Adrenal gland (tissue), 12 donors: ENCODE results near the gene INPP4B. TPM values are rescaled to one million over a fixed set of nuclear protein-coding genes. Genes with fewer than 3 reads are reported as not detected.

Source experiments
- DNase-seq, 7 donors: peaks; one replicate each; pipeline ENCODE4 v3.0.0-alpha.2; 2019 to 2020
- H3K27ac ChIP-seq, 5 donors: fragments of 200-600 bp; sonication (generic) in 4 of 5; 1 replicate in 3 of 5; 2 replicates in 2 of 5; pipeline versions ENCODE4 v1.5.1 to v1.8.0; 2016 to 2020; ENCODE audit warnings: mild to moderate bottlenecking in 1 of 5
- H3K27me3 ChIP-seq: fragments of 200-600 bp; 2 replicates; pipeline ENCODE4 v1.8.0; 2021
- H3K36me3 ChIP-seq, 2 donors: fragments of 200-600 bp; replicated peaks in 1 of 2; 1 replicate in 1 of 2; 2 replicates in 1 of 2; pipeline versions ENCODE4 v1.5.1 to v1.8.0; 2018 to 2022
- H3K4me1 ChIP-seq, 2 donors: fragments of 200-600 bp; replicated peaks in 1 of 2; 1 replicate in 1 of 2; 2 replicates in 1 of 2; pipeline versions ENCODE4 v1.5.1 to v1.8.0; 2018 to 2021
- H3K4me3 ChIP-seq, 4 donors: fragments of 200-600 bp; sonication (generic) in 3 of 4; one replicate each; pipeline ENCODE4 v1.5.1; 2016 to 2018
- H3K9me3 ChIP-seq, 3 donors: fragments of 200-600 bp; sonication (generic) in 1 of 3; replicated peaks in 1 of 3; 1 replicate in 2 of 3; 2 replicates in 1 of 3; pipeline versions ENCODE4 v1.5.1 to v1.8.0; 2016 to 2021
- CTCF ChIP-seq, 6 experiments: fragments of 450-650 bp in 4 of 6; fragments of 200-600 bp in 2 of 6; sonication (generic) in 1 of 6; IDR thresholded peaks; 1 replicate in 5 of 6; 2 replicates in 1 of 6; pipeline versions ENCODE4 v1.5.1 to v1.8.0; 2016 to 2021; ENCODE audit warnings: antibody characterized with exemption in 6 of 6, mild to moderate bottlenecking in 2 of 6, moderate library complexity in 1 of 6
- POLR2A ChIP-seq, 2 donors: fragments of 450-650 bp; IDR thresholded peaks; one replicate each; pipeline ENCODE4 v1.6.1; 2017; ENCODE audit warnings: antibody characterized with exemption in 2 of 2, mild to moderate bottlenecking in 2 of 2, moderate library complexity in 1 of 2
- WGBS, 4 donors: extraction: QIAGEN DNeasy Blood & Tissue Kit in 2 of 4; methylation state at CpG; one replicate each; pipeline versions ENCODE4 v1.1.5 to v1.1.7; 2013 to 2017; 5-methylcytosine and 5-hydroxymethylcytosine counted together
- intact Hi-C, 2 donors: fragments of 100-400 bp; cut with DNase I; formaldehyde crosslinking; loops; one replicate each; pipeline versions ENCODE4 v1.14.1 to v1.15.0; 2022 to 2023
- polyA plus RNA-seq, 3 donors: library from polyadenylated mRNA; stranded (reverse); fragments of 200-250 nt in 2 of 3; fragments of 350-450 nt in 1 of 3; fragmentation: Illumina TruSeq in 1 of 3; extraction: RNeasy Lipid Tissue Mini Kit (QIAGEN cat#74804) in 1 of 3; gene quantifications; one replicate each; pipeline ENCODE4 v1.2.3, GENCODE V29; 2013 to 2014
- total RNA-seq, 9 donors: library from RNA; depleted of rRNA in 4 of 9; stranded (reverse); fragments of >200 nt in 4 of 9; fragments of 120-200 nt in 1 of 9; fragmentation: NEBNext Ultra II Directional in 1 of 9; extraction: Animal tissue kit (Norgen Biotek cat#: 25700) in 1 of 9; gene quantifications; one replicate each; pipeline versions ENCODE4 v1.1.0 to v1.2.4, GENCODE V29; 2013 to 2023
- donor health status: healthy with polysubstance abuse.
- donor health status: Bipolar disorder and iron deficiency.
- donor health status: DM: yes; HTN: yes; CAD: no.
- donor health status: DM: no; HTN: no; CAD: no.
- donor health status: DM: no; HTN: no; CAD: no.
- donor health status: DM: yes; HTN: yes; CAD: no.

Gene INPP4B
- total and polyA plus RNA-seq, 12 donors = 2.2 to 21.6 (median 11.8) TPM

- Histone ChIP-seq H3K36me3 (no peaks in the 10 kb centered on the region), H3K9me3 (no peaks in the 10 kb centered on the region), H3K27me3 (no peaks in the 10 kb centered on the region), H3K4me1 (no peaks in the 10 kb centered on the region), H3K4me3 (no peak overlapping the region), H3K27ac (no peak overlapping the region)
- 85 to 97% (median 90%) methylated on average over 1 of the region's 1 CpG for WGBS, 4 donors
- no peak for TF ChIP-seq CTCF (IDR thresholded peaks at IDR 0.05)
- no peak for TF ChIP-seq POLR2A (IDR thresholded peaks at IDR 0.05)
- DNase-seq = no peak
- intact Hi-C loops = no loop called here
Measured at GRCh38 chr4:142064181-142064580, 781.9 kb downstream of the INPP4B start.

GRCh38 chr4:142045996-142046395, 800.1 kb downstream of the INPP4B start:
- H3K4me3 ChIP-seq = no peak overlapping the region
- 90 to 95% (median 94%) methylated on average over 2 of the region's 2 CpGs for WGBS, 4 donors
- H3K9me3 ChIP-seq = peaks cover 0 to 5% (median 0%) of the 10 kb centered on the region in 3 donors
- no peak for DNase-seq
- H3K36me3 ChIP-seq = no peaks in the 10 kb centered on the region
- no peak overlapping the region for H3K27ac ChIP-seq
- intact Hi-C loops = no loop called here
- TF ChIP-seq CTCF (IDR thresholded peaks at IDR 0.05) = no peak
- TF ChIP-seq POLR2A (IDR thresholded peaks at IDR 0.05) = no peak
- no peaks in the 10 kb centered on the region for H3K27me3 ChIP-seq
- H3K4me1 ChIP-seq = no peaks in the 10 kb centered on the region

GRCh38 chr4:142044271-142044670, 801.8 kb downstream of the INPP4B start:
- no peaks in the 10 kb centered on the region for H3K9me3 ChIP-seq
- no peaks in the 10 kb centered on the region for H3K4me1 ChIP-seq
- no peak overlapping the region for H3K27ac ChIP-seq
- intact Hi-C loops = no loop called here
- H3K27me3 ChIP-seq = no peaks in the 10 kb centered on the region
- 39 to 52% (median 48%) methylated on average over 3 of the region's 3 CpGs for WGBS, 4 donors
- TF ChIP-seq CTCF (IDR thresholded peaks at IDR 0.05) (no peak), POLR2A (IDR thresholded peaks at IDR 0.05) (no peak)
- H3K36me3 ChIP-seq = no peaks in the 10 kb centered on the region
- no peak overlapping the region for H3K4me3 ChIP-seq
- no peak for DNase-seq

- intact Hi-C loops = no loop called here
- Histone ChIP-seq H3K36me3 (no peaks in the 10 kb centered on the region), H3K27me3 (no peaks in the 10 kb centered on the region), H3K27ac (no peak overlapping the region), H3K9me3 (no peaks in the 10 kb centered on the region), H3K4me1 (no peaks in the 10 kb centered on the region), H3K4me3 (no peak overlapping the region)
- DNase-seq = no peak
- TF ChIP-seq POLR2A (IDR thresholded peaks at IDR 0.05) (no peak), CTCF (IDR thresholded peaks at IDR 0.05) (no peak)
Measured at GRCh38 chr4:142043509-142043908, 802.6 kb downstream of the INPP4B start.
